OCI-M1 (cell line): ENCODE measurements around the gene KIF26B.
"Not testable (repeated sequence)": the region's sequence is repeated elsewhere in the genome, so short reads cannot be mapped to it uniquely, and the experiment has no call there.

Experiments
- DNase-seq: peaks from one replicate; lab custom pipeline; 2025; lab: John Stamatoyannopoulos, UW

The KIF26B gene

DNA sequence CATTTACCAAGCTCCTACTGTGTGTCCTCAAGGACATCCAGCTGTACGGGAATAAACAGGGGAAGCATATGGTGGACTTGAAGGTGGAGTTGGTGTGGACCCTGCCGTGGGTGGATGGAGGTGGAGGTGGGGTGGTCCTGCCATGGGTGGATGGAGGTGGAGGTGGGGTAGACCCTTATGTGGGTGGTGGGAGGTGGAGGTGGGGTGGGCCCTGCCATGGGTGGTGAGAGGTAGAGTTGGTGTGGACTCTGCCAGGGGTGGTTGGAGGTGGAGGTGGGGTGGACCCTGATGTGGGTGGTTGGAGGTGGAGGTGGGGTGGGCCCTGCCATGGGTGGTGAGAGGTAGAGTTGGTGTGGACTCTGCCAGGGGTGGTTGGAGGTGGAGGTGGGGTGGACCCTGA, 169.0 kb downstream of the KIF26B start:
- not testable (repeated sequence) for DNase-seq

DNA sequence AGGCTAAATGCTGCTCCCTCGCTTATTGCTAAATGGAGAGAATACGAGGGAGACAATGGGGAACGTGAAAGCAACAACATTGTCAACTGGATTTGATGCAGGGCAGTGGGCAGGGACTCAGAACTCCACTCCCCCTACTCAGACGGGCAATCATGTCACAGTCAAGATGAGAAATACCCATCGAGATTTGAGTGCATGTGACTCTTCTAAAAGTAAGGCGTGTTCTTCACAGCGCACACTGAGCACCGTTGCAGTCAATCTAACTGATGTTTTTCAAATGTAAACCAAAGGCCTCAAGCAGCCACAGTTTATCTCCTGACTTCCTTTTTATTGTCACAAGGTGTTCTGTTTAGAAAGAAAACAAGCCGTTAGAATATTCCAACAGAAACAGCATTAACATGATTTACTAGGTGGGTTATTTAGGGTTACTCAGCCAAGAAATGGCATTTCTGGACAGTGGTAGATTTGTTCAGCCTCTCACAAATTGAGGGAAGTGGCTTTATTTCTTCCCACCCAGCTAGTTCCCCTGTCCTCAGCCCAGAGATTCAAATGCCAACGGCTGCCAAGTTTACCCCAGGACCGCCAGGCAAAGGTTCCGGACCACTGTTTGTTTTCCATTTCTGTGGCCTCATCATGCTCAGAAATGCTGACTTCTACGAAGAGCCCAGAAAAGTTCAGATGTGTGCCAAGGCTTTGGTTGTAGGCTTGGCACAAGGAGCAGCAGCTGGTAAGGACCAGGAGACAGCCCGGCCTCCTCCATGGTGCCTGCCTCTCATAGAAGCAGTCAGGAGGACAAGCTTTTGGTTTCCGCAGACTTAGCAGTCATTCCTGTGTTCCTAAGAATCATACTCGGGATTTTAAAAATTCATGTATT, 171.4 kb downstream of the KIF26B start:
- DNase-seq: no peak

DNA sequence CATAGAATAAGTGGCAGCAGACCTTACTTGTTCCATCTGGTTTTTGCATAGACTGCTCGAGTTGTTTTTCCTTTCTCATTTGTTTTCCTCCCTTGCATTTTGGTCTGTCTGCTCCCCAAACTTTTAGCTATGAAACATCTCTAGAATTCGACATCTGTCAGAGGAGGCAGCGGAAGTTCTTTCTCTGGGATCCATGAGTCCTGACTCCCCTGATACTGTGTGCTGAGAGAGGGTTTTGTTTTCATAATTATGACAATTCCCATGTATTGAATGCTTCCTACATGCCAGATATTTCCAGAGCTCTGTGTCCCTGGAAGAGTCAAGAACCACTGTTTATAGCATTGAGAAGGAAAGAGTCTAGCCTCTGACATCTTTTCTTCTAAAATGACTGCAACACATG, 172.6 kb downstream of the KIF26B start:
- no peak for DNase-seq

DNA sequence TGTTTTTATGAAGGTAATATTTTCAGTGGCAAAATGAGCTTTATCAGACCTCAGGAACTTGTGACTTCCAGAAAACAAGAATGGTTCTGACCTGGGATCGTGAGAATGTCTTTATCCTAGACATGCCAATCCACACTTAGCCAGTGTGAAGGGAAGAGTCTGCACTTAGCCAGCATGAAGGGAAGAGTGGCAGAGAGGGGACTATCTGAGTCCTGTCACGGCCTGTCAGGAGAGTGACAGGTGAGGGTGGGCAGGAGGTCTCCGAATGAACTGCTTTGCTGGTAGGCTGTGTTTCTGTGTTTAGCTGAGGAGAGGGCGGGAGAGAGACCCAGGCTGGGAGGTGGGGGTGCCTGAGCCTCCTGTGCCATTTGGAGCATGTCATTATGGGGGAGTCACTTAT, 173.1 kb downstream of the KIF26B start:
- DNase-seq: no peak

DNA sequence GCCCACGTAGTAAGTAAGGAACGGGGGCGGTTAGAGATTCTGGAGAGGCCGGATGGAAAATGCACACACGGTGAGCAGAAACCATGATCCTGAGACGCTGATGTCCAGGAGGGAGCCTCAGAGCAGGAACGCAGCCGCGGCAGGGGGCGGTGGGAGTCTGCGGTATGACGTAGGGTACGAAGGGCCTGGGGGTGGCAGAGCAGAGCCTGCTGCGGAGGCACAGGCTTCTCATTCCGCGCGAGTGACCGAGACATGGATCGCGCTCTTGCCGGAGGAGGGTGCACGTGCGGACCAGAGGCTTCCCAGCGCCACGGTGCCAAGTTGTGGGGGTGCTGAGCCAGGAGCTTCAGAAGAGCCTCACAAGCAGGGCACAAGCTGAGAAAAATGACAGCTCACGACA, 176.2 kb downstream of the KIF26B start:
- no peak for DNase-seq

DNA sequence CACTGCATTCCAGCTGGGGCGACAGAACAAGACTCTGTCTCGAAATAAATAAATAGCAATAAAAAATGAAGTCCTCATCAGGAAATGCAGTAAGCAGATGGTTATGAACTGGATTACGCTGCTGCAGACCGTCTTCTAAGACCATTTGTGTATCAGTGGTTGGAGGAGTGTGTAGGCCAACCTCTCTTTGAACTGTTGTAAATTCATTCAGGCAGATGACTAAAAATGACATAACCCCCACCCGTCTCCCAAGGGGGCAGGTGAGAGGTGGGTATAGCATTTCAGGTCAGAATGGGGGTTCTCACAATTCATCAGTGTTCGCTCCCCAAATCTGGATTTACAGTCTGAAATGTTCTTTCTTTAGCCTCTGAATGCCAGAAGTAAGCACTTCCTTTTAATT, 177.3 kb downstream of the KIF26B start:
- no peak for DNase-seq

DNA sequence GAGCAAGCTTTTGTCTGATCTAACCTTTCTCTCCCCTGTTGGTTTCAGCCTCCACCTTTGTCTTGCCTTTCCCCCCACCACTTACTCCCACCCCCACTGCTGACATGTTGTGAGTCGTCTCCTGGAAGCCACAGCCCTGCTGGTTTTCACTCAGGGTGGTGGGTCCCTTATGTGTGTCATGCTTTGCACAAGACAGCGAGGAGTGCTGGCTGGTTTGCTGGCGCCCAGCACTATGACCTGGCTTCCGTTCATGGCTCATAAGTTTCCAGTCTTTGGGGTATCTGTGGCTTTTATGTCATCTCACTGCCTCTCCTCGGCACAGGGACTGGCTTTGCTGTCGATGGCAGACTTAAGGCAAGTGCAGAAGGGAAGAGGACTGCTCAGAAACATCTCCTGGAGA, 177.7 kb downstream of the KIF26B start:
- no peak for DNase-seq

DNA sequence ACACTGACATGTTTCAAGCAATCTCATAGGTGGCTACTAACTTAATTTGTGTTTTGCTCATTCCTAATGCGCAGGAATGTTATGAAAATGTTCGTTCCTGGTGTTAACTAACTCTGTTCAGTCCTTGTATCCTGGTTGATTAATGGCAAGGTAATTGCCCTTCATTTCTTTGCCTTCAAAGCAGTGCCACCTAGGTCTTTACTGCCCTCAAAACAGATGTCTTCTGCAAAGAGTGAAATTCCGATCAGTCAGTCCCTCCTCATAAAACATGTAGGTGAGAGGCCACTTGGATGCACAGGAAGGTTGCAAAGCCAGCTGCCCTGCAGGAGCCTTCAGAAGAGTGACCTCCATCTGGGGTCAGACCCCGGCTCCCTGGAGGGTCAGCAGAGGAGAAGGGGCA, 179.4 kb downstream of the KIF26B start:
- DNase-seq: no peak

DNA sequence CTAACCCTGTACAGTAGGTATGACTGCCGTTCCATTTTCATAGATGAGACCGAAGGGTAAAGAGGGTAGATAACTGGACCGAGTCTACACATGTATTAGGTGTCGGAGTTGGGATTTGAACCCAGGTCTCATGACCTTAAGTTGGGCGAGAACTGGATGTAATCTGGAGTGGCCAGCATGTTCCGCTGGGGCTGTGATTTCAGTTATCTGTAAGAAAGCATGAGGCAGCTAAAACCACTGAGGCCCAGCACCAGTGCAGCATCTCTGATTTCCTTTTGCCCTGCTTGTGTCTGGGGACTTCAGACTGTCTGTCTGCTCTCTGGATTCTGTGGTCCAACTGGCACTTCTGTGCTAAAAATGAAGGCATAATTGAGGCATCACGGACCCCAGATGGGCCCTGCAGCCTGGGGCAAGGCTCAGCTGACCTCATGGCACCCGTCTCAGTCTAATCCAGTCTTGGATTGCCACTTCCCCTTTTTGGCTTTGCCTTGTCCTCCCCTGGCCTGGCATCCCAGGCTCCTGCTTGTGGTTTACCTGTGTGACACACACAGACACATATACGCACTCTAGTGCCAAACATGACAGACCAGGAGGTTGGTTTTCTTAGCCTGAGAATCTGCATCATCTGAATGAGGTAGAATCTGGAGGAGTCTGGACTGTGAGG, 180.2 kb downstream of the KIF26B start:
- DNase-seq: peak; percentile 39

DNA sequence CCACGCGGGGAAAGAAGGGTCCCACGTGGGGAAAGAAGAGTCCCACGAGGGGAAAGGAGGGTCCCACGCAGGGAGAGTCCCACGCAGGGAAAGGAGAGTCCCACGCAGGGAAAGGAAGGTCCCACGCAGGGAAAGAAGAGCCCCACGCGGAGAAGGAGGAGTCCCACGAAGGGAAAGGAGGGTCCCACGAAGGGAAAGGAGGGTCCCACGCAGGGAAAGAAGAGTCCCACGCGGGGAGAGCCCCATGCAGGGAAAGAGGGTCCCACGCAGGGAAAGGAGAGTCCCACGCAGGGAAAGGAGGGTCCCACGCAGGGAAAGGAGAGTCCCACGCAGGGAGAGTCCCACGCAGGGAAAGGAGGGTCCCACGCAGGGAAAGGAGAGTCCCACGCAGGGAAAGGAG, 180.9 kb downstream of the KIF26B start:
- DNase-seq: not testable (repeated sequence)

DNA sequence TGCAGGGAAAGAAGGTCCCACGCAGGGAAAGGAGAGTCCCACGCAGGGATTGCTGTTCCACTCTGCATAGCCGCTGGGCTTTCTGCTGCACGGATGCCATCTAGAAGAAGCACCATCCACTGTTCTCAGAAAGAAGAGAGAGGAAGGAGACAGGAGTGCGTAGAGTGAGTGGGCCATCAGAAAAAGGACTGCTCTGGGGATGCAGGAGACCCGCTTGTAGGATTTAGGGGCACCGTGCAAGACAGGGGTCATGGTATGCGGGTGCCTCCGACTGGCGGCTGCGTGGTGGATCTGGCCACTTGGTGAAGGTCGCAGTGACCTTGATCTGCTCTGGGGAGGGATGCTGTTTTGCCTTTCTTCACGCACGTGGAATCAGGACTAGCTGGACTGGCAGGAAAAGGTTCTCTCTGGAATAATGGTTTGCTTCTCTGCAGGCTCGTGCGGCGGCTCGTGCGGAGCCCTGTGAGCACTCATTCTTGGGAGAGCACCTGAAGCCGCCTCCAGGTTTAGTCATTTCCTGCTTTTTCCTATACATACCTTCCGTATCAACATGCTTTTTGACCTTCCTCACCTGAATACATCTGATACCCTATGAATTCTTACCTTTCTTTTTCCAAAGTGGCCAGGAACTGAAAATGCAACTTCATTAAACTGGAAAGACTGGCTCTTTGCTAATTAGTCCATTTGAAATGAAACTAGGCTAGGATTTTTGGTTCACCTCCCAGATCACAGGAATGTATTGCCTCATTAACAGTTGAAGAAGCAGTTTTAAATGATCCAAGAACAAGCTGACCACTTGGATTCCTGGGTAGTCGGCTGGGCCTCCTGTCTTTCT, 181.6 kb downstream of the KIF26B start:
- no peak for DNase-seq

DNA sequence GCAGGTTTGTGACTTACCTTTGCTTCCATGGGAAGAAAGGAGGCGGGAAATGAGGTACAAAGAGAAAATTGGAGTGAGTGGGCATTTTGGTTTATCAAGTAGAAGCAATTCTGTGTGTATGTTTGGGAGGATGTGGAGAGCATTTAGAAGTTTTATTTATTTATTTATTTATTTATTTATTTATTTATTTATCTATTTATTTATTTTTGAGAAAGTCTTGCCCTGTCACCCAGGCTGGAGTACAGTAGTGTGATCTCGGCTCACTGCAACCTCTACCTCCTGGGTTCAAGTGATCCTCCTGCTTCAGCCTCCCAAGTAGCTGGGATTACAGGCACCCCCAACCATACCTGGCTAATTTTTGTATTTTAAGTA, 182.2 kb downstream of the KIF26B start:
- DNase-seq: not testable (repeated sequence)

DNA sequence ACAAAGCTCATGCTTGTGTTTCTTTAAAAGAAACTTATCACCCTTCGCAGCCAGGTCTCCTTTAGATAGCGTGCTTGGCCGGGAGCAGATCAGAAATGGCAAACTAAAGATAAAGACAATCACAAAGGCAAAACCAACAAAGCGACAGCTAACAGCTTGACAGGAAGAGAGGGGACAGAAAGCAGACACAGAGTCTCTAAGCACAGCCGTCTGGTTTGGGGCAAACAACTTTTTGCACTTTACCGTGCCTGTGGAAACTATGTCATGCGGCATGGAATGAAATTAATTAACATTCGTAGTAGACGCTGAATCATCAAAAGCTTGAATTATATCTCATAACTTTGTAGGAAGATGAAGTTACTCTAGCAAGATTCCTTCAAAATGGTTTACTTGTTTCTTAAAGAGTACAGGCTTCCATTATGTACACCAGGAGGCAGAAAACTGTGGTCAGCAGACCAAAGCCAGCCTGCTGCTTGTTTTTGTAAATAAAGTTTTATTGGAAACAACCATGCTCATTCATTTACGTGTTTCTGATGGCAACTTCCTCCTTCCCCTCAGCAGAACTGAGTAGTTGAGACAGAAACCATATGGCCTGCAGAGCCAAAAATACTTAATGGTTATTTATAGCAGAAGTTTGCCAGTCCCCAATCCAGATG, 183.2 kb downstream of the KIF26B start:
- peak; percentile 83 for DNase-seq

DNA sequence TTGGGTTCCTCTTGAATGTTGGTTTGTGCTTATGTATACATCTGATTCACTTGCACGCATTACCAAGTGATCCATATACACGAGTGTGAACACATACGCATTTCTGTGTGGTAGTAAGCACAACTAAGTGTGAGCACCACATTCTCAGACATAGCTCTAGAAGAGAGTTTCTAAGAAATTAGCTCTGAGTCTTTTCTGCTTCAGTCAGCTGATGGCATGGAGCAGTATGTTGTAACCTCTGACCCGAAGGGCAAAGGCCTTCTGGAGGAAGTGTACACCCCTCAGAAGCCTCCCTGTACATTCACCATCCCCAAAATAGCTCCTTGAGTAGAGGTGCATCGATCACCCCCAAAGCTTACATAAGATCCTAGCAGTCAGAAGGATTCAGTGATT, 183.7 kb downstream of the KIF26B start:
- DNase-seq: no peak

DNA sequence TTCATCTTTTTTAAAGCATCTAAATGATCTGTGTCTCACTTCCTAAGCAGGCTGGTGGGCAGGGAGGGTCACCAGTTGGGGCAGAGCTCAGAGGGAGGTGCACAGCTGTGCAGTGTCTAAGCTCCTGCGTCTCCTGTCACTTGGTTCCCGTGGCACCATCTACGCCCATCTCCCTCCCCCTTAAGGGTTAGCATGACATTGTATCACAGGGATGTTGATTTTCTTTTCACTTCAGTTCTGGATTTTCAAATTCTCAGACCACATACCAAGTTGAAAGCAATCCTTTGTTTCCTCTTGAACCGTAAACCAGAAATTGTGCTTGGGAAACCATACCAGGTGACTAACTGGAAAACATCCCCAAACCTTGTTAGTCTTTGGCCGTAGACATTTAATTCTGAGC, 187.0 kb downstream of the KIF26B start:
- no peak for DNase-seq

DNA sequence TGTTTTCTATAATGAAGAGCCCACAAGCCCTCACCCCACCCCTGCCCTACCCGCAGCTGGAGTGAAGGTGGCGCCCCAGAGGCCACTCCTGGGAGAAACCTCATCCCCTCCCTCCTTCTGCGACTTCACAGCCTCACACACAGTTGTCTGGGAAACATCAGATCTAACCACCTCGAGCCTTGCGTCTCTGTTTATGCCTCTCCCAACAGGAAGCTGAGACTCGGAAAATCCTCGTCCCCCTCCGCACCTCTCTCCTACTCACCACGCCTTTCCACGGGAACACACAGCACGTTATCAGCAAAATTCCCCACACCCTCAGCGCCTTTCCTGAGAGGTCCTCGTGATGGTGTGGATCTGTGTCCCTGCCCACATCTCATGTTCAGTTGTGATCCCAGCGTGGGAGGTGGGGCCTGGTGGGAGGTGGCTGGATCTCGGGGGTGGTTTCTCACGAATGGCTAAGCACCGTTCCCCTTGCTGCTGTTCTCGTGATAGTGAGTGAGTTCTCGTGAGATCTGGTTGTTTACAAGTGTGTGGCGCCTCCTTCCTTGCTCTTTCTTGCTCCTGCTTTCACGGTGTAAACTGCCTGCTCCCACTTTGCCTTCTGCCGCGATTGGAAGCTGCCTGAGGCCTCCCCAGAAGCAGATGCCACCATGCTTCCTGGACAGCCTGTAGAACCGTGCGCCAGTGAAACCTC, 190.6 kb downstream of the KIF26B start:
- no peak for DNase-seq

DNA sequence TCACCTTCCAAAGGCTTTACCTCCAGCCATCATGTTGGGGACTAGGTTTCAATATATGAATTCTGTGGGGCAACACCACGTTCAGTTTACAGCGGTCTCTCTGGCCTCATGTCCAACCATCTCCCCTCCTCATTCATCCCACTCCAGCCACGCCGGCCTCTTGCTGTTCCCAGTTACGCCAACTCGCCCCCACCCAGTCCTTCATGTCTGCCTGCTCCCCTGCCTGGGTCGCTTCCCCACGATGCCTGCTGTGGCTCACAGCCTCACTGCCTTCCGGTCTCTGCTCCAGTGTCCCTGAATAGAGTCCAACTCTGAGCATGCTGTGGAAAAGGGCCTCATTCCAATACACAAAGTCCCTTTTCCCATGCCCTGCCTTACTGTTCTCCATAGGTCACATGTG, 193.8 kb downstream of the KIF26B start:
- DNase-seq: no peak

DNA sequence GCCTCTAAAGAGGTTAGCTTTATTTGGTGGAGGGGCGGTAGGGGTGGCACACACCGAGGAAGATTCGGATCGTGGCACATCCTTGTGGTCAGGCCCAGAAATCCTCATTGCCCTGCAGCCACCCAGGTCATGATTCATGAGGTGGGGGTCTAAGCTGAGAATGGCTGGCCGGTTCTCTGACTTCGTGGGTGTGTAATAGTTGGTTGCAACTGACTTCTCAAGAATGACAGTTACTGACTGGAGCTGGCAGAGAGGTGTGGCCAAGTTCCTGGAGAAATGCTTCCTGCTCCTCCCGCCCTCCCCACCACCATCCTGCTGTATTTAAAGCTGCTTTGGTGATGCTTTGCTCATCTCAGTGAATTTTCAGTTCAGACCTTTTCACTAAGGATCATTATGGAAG, 198.6 kb downstream of the KIF26B start:
- no peak for DNase-seq

DNA sequence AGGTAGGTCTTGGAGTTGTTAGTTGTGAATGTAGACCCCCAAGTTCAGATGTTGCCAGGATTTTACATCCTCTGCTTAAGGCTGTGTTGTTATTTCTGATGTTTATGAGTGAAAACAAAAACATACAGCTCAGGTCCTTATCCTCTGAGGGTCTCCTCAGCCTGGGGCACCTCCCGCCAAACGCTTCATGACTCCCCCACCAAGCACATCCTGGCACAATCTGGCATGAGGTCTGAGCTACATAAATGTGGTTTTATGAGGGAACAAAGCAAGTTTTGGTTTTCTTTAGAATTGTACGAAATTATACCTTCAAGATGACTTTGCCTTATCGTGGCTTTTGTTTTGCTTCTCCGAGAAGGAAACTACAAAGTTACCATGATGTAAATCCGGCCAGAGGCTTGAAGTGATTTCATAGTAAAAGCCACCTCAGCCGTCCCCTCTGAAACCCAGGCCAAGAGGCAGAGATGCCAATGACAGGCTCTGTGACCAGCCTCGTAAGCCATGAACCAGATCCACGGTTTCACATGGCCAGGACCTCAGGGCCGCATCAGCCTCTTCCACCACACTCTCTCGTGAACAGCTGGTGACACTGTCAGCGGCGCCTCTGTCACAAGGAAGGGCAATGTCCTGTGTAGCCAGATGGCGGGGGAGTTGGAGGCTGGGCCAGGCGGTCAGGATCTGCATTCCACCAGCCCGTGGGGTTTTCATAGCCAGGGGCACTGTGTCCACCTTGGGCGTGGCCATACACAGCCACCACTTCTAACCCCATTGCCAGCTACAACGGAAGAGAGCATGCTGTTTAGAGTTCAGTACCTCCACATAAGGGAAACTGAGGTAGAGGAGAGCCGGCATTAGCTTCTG, 199.4 kb downstream of the KIF26B start:
- DNase-seq: no peak

DNA sequence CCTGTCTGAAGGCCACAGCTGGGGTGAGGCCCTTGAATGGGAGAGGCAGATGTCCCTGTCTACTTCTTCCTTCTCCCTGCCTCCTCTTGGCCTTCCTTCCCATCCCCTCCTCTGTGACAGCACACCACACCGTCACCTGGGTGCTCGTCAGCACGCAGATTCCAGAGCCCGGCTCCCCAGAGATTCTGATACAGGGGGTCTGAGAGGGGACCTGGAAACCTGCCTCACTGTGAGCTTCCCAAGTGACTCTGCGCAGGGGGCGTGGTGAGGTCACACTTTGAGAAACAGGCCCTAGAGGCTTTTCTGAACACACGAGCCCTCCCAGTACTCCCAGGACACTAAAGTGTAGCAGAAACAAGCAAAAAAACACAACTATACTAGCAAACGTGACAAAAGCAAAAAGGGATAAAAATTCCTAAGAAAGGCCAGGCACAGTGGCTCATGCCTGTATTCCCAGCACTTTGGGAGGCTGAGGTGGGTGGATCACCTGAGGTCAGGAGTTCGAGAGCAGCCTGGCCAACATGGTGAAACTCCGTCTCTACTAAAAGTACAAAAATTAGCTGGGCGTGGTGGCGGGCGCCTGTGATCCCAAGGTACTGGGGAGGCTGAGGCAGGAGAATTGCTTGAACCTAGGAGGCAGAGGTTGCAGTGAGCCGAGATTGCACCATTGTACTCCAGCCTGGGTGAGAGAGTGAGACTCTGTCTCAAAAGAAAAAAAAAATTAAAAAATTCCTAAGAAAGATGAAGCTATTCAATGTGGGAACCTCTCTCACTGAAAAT, 201.3 kb downstream of the KIF26B start:
- DNase-seq: not testable (repeated sequence)
